NCI-H1694 (cell line): ENCODE results near the gene KNDC1.
"Not testable (repeated sequence)": the region's sequence is repeated elsewhere in the genome, so short reads cannot be mapped to it uniquely, and the experiment has no call there.

ENCODE experiments used
- DNase-seq: peaks from one replicate; lab custom pipeline; 2025; lab: John Stamatoyannopoulos, UW

The KNDC1 gene

GRCh38 chr10:133141144-133141957 is 18.7 kb upstream of the KNDC1 start:
- no peak for DNase-seq

- DNase-seq = no peak
These were observed 18.1 kb upstream of the KNDC1 start for GRCh38 chr10:133141958-133142340.

- DNase-seq = no peak
These were observed 17.4 kb upstream of the KNDC1 start for GRCh38 chr10:133142523-133143199.

GRCh38 chr10:133143200-133143533 is 16.9 kb upstream of the KNDC1 start:
- DNase-seq = no peak

- DNase-seq = no peak
These were observed 16.5 kb upstream of the KNDC1 start for GRCh38 chr10:133143546-133143945.

GRCh38 chr10:133144771-133145170 is 15.2 kb upstream of the KNDC1 start:
- no peak for DNase-seq

GRCh38 chr10:133150226-133150625 is 9.8 kb upstream of the KNDC1 start:
- no peak for DNase-seq

- no peak for DNase-seq
These were observed 9.4 kb upstream of the KNDC1 start for GRCh38 chr10:133150656-133151055.

GRCh38 chr10:133151071-133151470 is 8.9 kb upstream of the KNDC1 start:
- DNase-seq = not testable (repeated sequence)

- DNase-seq = no peak
These were observed 8.5 kb upstream of the KNDC1 start for GRCh38 chr10:133151543-133151972.

- no peak for DNase-seq
These were observed 5.6 kb upstream of the KNDC1 start for GRCh38 chr10:133154411-133154810.

- DNase-seq = no peak
These were observed 4.8 kb upstream of the KNDC1 start for GRCh38 chr10:133154996-133155778.

- no peak for DNase-seq
These were observed 3.1 kb upstream of the KNDC1 start for GRCh38 chr10:133156674-133157579.

GRCh38 chr10:133157662-133158436 is 2.2 kb upstream of the KNDC1 start:
- DNase-seq = no peak

GRCh38 chr10:133158437-133158755 is 1.6 kb upstream of the KNDC1 start:
- DNase-seq = no peak

- no peak for DNase-seq
These were observed 1.0 kb upstream of the KNDC1 start for GRCh38 chr10:133158756-133159610.

GRCh38 chr10:133159611-133159949 is 439 bp upstream of the KNDC1 start:
- no peak for DNase-seq

GRCh38 chr10:133160826-133161471 is 930 bp downstream of the KNDC1 start:
- DNase-seq = no peak

- no peak for DNase-seq
These were observed 1.6 kb downstream of the KNDC1 start for GRCh38 chr10:133161486-133162109.
